Testis (tissue), 2 donors: Measurements from ENCODE around the gene PDK2.

Source experiments
- CTCF ChIP-seq, 3 experiments: fragments of 450-650 bp in 2 of 3; fragments of 200-600 bp in 1 of 3; sonication (generic) in 1 of 3; IDR thresholded peaks; one replicate each; pipeline ENCODE4 v1.5.1; 2016 to 2019; ENCODE audit warnings: antibody characterized with exemption in 3 of 3, mild to moderate bottlenecking in 2 of 3, moderate library complexity in 1 of 3
- POLR2A ChIP-seq: fragments of 450-650 bp; IDR thresholded peaks from one replicate; pipeline ENCODE4 v1.6.1; 2017; ENCODE audit warnings: antibody characterized with exemption, mild to moderate bottlenecking, moderate library complexity

DNA sequence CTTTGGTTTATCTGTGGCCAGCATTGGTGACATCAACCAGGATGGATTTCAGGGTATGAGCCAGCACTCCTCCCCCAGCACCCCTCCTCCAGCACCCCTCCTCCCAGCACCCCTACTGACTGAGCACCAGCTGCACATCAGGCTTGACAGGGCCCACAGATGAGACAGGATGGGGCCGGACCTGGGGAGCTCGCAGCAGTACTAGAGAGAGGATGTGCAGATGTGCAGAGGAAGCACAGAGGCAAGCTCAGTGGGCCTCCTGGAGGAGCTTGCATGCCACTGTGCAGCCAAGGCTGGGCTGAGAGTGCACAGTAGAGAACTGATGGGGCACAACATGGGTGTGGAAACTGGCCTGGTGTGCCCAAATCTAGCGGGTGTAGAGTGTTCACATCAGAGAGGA, 23.0 kb upstream of the PDK2 start:
- TF ChIP-seq CTCF (IDR thresholded peaks at IDR 0.05): no peak
- TF ChIP-seq POLR2A: no peak
